ENCODE data around the gene FOXL2NB. TPM values are rescaled to one million over a fixed set of nuclear protein-coding genes. Genes with fewer than 3 reads are reported as not detected.

Gene FOXL2NB
- total and polyA plus RNA-seq, 2 of the 13 experiments (the other 11 are each of a cell fraction or from before 2014, with no cell fraction given): not detected

- TF ChIP-seq PHF20 (CRISPR knock-in tag; IDR thresholded peaks at IDR 0.05): peak; percentile 20; the same call in 1 of the 2 replicates
- TF ChIP-seq NFATC3 (CRISPR knock-in tag; IDR thresholded peaks at IDR 0.05): no peak
- 0 out of 2 replicates have a peak, but pooled peaks have one; percentile 24 for TF ChIP-seq ZNF740 (CRISPR knock-in tag; IDR thresholded peaks at IDR 0.05)
- no peak for TF ChIP-seq ZNF619 (CRISPR knock-in tag; IDR thresholded peaks at IDR 0.05)
- peak; percentile 47; the same call in 1 of the 2 replicates for TF ChIP-seq GATAD2A (CRISPR knock-in tag; IDR thresholded peaks at IDR 0.05)
- peak; percentile 34; the same call in 1 of the 2 replicates for TF ChIP-seq TBX2 (CRISPR knock-in tag; IDR thresholded peaks at IDR 0.05; ENCODE audit: borderline replicate concordance)
- TF ChIP-seq SPEN (CRISPR knock-in tag; IDR thresholded peaks at IDR 0.05; ENCODE audit: low read depth): no peak
- TF ChIP-seq BATF2 (CRISPR knock-in tag; IDR thresholded peaks at IDR 0.05): 0 out of 2 replicates have a peak, but pooled peaks have one; percentile 25
- TF ChIP-seq IRF2 (CRISPR knock-in tag; IDR thresholded peaks at IDR 0.05): no peak
- TF ChIP-seq ZNF382 (CRISPR knock-in tag; IDR thresholded peaks at IDR 0.05; ENCODE audit: borderline replicate concordance): no peak
- peak; percentile 95 for TF ChIP-seq RAD21 (CRISPR knock-in tag; IDR thresholded peaks at IDR 0.05)
- no peak; the same call in 1 of the 2 replicates for TF ChIP-seq HOXD1 (CRISPR knock-in tag; IDR thresholded peaks at IDR 0.05)
- no peak for TF ChIP-seq ZNF704 (CRISPR knock-in tag; IDR thresholded peaks at IDR 0.05; ENCODE audit: borderline replicate concordance)
- no peak for TF ChIP-seq ZNF724P (CRISPR knock-in tag; IDR thresholded peaks at IDR 0.05; ENCODE audit: borderline replicate concordance)
- no peak for TF ChIP-seq TERF1 (CRISPR knock-in tag; IDR thresholded peaks at IDR 0.05)
- no peak for TF ChIP-seq TRIM24 (CRISPR knock-in tag; IDR thresholded peaks at IDR 0.05)
- no peak for TF ChIP-seq ZBTB20 (CRISPR knock-in tag; IDR thresholded peaks at IDR 0.05; ENCODE audit: borderline replicate concordance, low read depth)
- no peak for TF ChIP-seq ISX (CRISPR knock-in tag; conservative IDR thresholded peaks at IDR 0.05)
- no peak for TF ChIP-seq ZNF512 (CRISPR knock-in tag; IDR thresholded peaks at IDR 0.05)
- 0 out of 4 replicates have a peak, but pooled peaks of 1 of the 2 experiments have one; percentile 7 for TF ChIP-seq ATF4 (CRISPR knock-in tag; IDR thresholded peaks at IDR 0.05)
- no peak for TF ChIP-seq ZNF205 (CRISPR knock-in tag; IDR thresholded peaks at IDR 0.05)
- TF ChIP-seq KMT2A (CRISPR knock-in tag; IDR thresholded peaks at IDR 0.05): peak; percentile 49; the same call in 1 of the 2 replicates
- 0 out of 2 replicates have a peak, but pooled peaks have one; percentile 14 for TF ChIP-seq REL (CRISPR knock-in tag; conservative IDR thresholded peaks at IDR 0.05)
These were observed 31.2 kb upstream of the FOXL2NB start (continued) for GRCh38 chr3:138915503-138916498.

Measured in HepG2 (cell line).